LoVo (cell line): Measurements from ENCODE around the gene KIF21B.

ENCODE experiments used
- DNase-seq: peaks from one replicate; pipeline ENCODE4 v3.0.0-alpha.2; 2016; ENCODE audit warnings: low spot score

KIF21B gene

DNA sequence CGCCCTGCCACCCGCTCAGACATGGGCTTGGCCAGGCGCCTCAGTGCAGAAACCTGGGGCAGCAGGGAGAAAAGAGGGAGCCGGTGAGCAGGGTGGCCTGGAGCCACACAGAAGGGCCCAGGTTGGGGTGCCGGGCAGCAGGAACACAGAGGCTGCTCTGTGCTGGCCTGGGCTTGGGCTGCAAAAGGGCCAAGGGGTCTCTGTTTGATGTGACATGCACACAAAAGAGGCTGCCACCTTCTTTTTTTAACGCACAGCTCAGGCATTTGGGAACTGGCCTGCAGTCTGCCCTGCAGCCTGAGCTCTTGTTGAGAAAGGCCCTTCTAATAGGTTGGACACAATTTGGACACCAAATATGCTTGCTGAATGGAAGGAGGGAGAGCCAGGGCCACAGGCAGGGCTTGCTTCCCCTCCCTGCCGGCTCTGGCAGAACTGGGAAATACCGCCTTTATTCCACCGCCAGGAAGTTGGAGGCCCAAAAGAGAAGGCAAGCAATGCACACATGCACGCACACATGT lies 32.4 kb downstream of the KIF21B start:
- DNase-seq: no peak

DNA sequence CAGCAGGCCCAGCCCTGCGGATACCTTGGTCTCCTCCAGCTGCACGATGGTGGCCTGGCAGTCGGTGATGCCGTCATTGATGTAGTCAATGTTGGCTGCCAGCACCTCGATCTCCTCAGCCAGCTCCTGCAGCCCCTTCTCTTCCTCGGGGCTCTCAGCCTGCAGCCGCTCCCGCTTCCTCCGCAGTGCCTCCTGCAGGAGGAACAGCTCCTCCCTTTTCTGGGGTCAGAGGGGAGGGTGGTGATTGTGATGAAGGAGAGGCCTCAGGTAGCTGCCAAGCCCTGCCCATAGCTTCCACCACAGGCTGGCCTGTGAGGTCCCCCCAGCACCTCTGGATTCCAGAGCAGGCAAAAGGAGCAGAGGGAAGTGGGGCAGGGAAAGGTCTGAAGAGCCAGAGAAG lies 33.4 kb downstream of the KIF21B start:
- DNase-seq: no peak

DNA sequence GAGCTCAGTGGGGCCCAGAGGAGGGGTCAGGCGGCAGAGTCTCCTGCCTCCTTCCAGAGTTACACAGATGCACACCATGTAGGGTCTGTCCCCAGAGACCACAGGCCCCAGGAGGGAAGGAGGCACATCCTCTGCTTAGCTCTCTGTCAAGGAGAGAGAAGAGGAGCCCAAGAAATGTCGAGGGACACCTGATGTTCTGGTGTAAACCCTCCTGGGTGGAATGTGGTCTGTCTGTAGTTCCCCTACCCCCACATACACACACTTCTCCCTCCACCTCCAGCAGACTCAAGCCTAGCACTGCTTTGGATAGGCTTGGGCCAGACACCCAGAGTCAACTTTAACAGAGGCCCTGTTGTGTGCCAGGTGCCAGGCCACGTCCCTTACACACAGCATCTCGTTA lies 34.2 kb downstream of the KIF21B start:
- DNase-seq: no peak

DNA sequence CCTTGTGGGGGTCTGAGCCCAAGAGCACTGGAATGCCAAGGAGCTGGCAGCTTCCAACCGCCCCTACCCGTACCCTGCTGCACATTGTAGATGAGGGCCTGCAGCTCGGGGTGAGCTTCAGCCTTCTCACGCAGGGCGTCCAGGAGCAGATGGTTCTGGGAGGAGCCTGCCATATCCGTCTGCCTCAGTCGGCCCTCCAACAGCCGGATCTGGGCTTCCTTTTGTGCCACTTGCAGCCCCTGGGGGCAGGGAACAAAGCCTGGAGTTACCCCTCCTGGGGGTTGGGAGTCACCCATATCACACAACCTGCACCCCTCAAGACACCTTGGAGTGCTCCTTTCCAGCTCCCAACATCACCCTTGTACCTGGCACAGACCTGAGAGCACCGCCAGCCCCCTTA lies 34.8 kb downstream of the KIF21B start:
- no peak for DNase-seq

DNA sequence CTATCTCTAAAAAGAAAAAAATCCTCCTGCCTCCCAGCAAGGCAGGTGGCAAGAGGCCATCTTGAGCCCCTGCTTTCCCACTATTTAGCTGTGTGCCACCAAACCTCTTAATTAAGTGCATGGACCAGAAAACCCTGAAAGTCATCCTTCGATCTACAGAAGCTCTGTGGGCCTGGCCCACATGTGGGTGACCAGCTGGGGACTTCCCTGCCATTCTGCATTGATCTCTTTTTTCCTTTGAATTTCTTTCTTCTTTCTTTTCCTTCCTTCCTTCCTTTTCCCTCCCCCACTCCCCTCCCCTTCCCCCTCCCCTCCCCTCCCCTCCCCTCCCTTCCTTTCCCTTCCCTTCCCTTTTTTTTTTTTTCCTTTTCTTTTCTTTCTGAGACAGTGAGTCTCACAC lies 38.0 kb downstream of the KIF21B start:
- DNase-seq: no peak

DNA sequence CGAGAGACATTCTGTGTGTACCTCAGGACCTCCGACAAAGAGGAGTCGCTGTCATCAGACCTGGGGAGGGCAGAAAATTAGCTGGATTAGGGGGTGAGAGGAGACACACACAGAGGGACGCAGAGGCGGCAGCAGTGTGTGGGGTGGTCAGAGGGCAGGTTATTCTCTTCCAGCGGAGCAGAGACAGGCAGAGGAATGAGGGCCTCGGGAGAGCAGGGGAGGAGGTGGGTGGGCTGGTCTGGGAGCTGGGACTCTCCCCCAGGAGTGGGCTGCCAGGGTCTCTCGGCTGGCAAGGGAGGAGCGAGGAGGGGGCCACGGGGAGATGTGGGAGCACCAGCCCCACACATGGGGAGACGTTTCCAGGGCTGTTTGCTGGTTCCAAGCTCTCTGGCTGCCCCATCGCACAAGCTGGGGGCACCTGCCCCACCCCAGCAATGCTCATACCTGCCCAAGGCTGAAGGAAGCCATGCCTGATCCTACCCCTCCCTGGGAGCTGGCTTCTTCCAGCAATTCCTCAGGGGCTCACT lies 40.4 kb downstream of the KIF21B start:
- no peak for DNase-seq

DNA sequence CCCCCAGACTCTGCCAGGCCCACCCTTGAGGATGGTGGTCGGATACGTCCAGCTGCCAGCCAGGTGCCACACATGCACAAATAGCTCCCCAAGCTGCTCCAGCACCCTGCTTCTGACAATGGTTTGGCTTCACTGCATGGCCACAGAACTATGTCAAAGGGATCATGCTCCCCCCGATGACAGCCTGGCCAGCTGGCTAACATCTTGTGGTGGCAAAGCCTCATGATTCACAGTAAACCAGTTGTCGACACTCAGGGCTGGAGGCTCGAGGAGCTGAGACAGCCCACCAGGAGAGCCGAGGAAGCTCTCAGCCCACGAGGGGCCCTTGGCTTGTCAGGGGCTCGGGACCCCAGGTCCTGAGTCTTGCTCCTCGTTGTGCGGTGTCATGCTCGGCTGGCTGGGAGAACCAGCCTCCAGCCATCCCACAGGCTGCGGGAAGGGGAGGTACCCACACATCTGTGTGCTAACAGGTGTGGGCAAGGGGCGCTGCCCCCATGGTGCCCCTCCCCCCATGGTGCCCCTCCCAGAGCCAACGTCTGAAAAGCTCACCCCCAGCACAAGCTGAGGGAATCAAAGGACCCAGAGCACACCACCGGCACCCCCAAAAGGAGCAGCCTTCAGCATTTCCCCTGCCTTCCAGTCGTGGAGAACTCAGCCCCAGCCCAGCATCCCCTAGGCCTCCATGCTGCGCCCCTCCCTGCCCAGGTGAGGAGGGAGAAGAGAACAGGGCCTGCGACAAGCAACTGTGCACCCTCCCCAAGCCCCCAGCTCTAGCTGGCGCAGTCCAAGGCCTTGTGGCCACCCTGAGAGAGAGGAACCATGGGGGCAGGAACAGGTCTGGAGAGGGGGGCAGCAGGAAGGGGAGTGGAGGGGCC lies 41.2 kb downstream of the KIF21B start:
- no peak for DNase-seq

DNA sequence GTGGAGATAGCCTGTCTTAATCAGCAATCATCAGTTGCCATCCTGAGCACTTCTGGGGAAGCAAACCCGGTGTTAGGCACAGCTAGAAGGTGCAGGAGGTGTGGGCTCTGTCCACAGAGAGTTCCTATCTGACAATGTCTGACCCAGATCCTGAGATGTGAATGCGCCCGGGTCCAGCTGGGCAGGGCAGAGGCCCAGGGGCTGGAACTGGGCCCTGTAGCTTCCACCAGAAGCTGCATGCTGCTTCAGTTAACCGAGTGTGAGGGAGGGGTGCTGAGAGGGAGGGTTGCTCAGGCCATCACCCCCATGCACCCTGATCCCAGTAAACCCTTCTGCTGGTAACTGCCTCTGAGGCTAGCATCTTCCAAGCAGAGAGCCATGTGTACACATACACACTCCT lies 42.2 kb downstream of the KIF21B start:
- no peak for DNase-seq

DNA sequence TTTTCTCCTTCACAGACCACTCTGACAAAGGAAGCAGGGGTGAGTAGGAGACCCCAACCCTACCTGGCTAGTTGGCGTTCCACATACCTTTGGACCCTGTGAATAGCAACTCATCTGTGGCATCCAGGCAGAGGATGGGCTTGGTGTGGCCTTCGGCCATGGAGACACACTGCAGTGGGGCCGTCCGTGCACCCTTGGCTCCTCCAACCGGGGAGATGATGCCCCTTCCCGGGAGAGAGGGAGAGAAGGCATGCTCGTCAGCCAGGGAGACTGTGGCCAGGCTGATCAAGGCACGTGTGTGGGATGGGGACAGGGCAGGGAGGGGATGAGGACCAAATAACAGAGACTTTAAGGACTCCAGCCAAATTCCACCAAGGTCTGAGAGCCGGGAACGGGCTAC lies 42.6 kb downstream of the KIF21B start:
- DNase-seq: no peak

DNA sequence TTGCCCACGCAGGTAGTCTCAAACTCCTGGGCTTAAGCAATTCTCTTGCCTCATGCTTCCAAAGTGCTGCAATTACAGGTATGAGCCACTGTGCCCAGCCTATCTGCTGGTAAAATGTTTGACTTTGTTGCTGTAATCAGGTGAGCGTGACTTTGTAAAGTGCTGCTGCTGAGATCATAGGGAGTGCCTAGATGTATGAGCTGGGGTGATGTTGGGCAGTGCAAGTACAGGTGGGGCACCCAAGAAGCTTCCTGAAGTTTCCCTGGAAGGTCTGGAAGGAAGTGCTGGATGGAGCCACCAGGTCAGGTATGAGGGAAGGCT lies 43.1 kb downstream of the KIF21B start:
- no peak for DNase-seq

DNA sequence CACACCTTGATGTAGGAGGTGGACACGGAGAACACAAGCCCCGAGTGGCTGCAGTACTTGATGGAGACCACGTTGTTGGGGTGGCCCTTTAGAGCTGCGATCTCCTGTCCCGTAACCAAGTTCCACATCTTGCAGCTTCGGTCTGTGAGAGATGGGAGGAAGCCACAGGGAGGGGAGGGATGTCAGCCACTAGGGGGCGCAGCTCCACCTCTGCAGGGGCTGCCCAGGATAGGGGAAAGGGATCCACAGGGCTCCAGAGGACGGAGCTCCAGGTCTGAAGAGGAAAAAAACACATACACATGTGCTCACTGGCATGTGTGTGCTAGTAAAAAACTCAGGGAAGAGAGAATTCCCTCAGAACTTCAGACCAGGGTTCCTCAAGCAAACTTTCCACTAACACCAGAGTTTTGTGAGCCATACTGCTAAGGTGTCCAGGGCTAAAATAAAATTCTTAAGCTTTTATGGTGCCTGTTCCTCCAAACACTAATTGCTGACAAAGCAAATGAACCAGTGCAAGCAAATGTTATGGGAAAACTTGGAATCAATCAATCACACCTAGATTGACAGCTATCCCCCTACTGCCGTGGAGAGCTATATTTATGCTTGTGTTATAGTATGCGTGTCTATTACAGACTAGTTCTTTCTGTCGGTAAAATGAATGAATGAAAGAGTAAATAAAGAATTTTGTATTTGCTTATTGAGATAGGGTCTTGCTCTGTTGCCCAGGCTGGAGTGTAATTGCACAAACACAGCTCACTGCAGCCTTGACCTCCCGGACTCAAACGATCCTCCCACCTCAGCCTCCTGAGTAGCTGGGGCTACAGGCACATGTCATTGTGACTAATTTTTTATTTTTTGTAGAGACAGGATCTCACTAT lies 43.7 kb downstream of the KIF21B start:
- DNase-seq: peak; percentile 30

DNA sequence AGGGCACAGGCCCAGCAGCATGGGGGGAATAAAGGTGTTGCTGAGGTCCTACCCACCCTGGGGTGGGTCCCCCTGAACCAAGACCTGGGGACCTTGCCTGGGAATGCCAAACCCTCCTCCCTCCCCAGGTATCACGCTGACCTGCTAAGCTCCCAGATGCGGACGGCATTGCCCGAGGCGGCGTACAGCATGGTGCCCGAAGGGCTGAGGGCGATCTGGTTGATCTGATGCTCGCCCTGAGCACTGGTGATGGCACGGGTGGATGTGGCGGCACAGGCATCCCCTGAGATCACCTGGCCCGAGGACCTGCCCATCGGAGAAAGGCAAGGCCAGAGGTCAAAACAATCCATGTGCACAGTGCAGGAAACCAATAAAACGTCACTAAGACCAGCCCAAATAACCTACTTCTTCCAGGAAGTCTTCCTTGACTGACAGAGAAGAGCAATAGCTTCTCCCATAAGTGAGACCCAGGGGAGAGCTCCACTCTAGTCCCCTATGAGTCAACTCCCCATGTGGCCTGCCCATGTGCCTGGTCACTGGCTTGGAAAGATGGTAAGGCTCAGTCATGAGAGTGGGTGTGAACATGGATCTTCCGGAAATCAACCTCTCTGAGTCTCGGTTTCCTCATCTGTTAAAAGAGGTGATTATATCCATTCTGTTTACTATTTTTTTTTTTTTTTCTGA lies 46.3 kb downstream of the KIF21B start:
- DNase-seq: no peak

DNA sequence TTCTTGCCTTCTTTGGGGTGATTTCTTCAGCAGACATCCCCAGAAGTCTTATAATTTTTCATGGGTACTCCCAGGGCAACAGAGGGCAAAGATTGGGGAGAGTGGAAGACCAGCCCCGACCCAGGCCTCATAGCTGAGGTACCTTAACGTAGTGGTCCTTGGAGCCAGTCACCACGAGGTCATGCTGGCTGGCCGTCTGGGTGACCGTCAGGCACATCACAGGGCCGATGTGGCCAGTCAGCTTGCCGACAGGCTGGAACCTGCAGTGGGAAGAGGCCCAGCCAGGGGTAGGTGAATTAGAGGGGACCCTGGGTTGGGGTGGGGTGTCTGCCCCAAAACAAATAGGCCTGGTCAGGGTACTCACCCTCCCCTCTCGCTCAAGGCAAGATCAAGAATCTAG lies 46.9 kb downstream of the KIF21B start:
- DNase-seq: no peak

DNA sequence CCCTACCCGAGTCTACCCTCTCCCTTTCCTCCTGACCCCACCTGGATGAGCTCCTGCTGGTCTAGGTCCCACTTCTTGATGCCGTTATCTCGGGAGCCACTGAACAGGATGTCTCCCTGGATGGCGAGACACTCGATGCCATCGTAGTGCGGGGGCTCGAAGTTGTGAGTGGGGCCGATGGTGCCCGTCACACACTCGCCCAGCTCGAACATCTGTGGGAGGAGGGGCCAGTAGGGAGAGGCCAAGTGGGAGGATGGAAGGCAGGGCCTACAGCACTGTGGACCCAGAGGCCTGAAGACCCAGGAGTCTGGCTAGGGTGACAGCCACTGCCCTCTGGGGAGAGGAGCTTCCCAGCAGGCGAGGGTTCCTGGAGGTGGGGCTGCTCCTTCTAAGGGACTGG lies 48.1 kb downstream of the KIF21B start:
- DNase-seq: no peak

DNA sequence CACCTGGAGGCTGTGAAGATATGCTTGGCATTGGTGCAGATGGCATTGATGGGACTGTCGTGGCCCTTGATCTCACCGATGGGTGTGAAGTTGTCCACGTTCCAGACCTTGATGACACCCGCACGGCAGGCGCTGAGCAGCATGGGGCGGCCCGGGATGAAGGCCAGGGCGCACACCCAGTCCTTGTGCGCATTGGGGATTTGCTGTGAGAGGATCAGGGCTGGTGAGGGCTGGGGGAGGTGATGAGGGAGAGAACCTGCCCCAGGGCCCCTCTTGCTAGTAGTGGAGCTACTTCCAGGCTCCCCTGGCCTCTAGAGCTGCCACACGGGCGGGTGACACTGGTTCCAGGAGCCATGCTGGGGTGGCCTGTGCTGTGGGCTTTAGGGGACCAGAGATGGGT lies 48.8 kb downstream of the KIF21B start:
- no peak for DNase-seq

DNA sequence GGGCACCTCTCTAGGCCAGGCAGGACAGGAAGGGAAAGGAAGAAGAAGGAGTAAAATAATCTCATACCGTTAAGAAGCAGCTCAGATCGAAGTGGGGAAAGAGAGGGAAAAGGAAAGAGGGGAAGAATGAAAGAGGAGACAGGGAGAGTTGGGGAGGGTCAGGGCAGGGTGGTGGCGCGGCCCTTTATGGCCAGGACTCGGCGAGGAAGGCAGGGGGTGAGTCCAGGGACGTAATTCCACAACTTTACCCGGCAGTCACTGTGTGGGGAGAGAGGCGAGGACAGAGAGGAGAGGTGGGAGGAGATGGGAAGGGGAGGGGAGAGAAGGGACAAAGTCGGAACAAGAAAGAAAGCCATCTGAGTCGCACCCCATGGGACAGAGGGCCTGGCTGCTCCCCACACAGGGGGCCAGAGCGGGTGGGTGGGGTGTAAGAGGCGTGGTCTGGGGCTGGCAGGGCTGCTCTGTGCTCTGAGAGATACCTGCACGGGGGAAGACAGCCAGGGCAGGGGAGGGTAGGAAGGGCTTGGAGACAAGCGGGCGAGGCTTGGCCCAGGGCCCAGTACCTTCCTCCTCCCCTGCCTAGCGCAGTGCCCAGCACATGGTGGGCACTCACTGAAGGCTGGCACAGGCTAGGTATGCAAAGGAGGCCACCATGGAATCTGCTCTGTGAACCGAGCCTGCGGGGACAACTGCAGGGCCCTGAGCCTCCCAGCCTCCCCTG lies 49.4 kb downstream of the KIF21B start:
- DNase-seq: no peak

DNA sequence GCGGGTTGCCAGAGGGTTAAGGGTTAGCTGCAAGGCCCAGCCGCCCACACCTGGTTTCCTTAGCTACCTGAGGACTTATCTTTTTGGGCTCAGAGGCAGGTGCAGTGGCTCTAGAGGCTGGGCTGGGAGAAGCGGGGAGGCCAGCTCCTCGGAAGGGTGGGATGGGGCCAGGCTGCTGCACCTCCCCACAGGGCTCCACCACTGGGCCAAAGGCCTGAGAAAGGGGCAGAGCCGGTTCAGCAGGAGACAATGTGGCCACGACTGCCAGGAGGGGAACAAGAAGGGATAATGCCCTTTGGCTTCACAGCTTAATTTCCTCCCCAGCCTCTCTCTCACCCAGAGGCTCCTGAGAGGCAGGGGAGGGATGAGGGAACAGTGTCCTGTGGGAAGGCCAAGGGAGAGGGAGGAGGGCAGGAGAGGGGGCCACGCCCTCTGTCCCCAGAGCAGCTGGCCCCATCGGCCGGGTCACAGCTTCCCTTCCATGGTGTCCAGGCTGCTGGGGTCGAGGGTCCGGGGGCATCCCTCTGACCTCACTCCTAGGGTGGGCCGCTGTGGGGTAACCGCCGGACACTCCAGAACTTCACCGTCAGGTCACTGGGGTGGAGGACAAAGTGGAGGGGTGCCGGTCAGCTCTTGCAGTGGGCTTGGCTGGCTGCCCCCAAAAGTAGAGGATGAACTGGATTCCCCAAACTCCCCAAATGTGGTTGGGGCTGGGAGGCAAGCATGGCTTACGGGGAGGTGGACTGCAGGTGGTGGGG lies 50.4 kb downstream of the KIF21B start:
- DNase-seq: no peak

DNA sequence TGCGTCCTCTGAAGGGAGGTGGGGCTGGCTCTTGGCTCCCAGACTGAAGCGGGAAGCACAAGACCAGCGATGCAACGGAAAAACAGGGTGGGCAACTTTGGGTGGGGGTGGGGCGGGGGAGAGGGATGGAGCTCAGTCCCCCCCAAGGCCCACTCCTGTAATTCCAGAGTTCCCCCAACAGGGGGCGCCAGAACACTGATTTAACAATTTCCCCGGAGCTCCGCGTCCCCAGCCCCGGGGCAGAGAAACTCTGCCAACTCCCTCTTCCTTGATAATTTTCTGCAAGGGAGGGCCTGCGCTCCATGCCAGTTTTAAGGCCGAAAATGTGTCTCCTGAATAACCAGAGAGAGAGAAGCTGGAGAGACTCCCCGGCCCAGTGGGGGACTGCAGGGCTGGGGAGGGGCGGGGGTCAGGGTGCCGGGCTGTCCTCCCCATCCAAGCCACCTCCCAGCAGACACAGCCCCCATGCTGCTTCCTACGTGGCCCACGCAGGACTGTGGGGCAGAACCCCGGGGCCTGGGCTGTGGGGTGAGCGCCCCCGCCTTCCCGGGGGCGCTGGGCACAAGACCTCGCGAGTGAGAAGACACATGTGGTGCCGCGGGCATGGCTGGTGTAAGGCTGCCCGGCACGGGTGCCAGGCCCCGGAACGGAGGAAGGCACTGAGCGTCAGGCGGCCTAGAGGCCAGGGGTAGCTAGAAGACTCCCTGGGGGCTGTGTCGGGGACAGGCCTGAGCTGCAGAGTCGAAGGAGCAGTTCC lies 51.4 kb downstream of the KIF21B start:
- peak; percentile 22 for DNase-seq

DNA sequence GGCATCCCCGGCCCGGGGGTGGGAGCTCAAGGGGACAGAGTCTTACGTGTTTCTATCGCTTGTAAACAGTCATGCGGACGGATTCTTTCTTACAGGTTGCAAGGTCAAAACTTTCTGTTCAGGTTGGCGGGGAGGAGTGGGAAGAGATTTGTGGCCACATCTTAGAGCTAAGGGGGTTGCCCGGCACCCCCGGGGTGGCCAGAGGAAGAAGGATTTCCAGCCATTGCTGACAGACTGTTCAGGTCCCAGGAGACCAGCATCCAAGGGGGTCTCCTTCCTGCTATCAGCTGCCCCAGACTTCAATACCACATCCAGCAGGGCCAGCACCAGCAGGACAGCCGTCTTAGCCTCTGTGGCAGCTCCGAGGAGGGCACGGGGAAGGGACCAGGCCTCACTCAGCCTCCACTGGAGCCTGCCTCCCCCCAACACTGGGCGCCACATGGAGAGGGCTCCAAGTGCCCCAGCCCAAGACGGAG lies 52.0 kb downstream of the KIF21B start:
- no peak for DNase-seq
